Mesothelial cell of epicardium (in vitro differentiated cells): Measurements from ENCODE around the gene IER5L. TPM values are rescaled to one million over a fixed set of nuclear protein-coding genes. Genes with fewer than 3 reads are reported as not detected.
"Not testable (repeated sequence)": the region's sequence is repeated elsewhere in the genome, so short reads cannot be mapped to it uniquely, and the experiment has no call there.

Experiments
- DNase-seq, 2 experiments: peaks; one replicate each; pipeline ENCODE4 v3.0.0; 2021; ENCODE audit warnings: low spot score in 2 of 2; ENCODE audit not compliant: unreplicated experiment in 2 of 2
- H3K27ac Mint-ChIP-seq: 2 replicates; pipeline ENCODE4 v1.8.0; 2021; ENCODE audit warnings: mixed read lengths
- H3K27me3 Mint-ChIP-seq: 2 replicates; pipeline ENCODE4 v1.8.0; 2021; ENCODE audit warnings: low read depth, mixed read lengths
- H3K36me3 Mint-ChIP-seq: 2 replicates; pipeline ENCODE4 v1.8.0; 2021; ENCODE audit warnings: mixed read lengths
- H3K4me1 Mint-ChIP-seq: 2 replicates; pipeline ENCODE4 v1.8.0; 2021; ENCODE audit warnings: mixed read lengths
- H3K4me3 Mint-ChIP-seq: 2 replicates; pipeline ENCODE4 v1.8.0; 2021; ENCODE audit warnings: mild to moderate bottlenecking, moderate library complexity, mixed read lengths
- H3K9me3 Mint-ChIP-seq: 2 replicates; pipeline ENCODE4 v1.8.0; 2021; ENCODE audit warnings: mixed read lengths
- total RNA-seq: library from RNA; stranded (reverse); gene quantifications from 3 replicates; pipeline ENCODE4 v1.2.1, GENCODE V29; 2021
- TF ChIP-seq, protein P1 (sequence below): fragments of 200-600 bp; sonication (generic); IDR thresholded peaks from one replicate; pipeline ENCODE4 v1.5.0; 2021; ENCODE audit warnings: antibody characterized with exemption; ENCODE audit not compliant: unreplicated experiment

The IER5L gene
- total RNA-seq, 1 donor from 2014 or later: 34.7 TPM

DNA sequence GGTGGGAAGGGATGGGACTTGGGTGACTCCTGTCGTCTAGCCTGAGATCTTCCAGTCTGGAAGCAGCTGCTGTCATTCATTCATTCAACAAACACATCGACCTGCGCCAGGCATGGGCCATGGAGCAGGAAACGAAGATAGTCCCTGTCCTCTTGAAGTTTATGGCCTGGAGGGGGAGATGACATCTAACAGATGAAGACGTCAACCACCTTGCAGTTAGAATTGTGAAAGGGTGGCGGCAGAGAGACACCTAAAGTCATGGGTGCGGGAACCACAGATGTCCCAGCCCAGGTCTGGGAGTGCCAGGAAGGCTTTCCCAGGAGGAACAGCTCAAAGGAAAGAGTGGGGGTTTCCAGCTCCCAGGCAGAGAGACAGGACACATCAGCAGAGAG is 21.0 kb upstream of the IER5L start:
- no peak overlapping the region for H3K4me3 Mint-ChIP-seq
- no peak for DNase-seq
- no peaks in the 10 kb centered on the region for H3K27me3 Mint-ChIP-seq
- H3K9me3 Mint-ChIP-seq: no peaks in the 10 kb centered on the region
- TF ChIP-seq, protein P1, sequence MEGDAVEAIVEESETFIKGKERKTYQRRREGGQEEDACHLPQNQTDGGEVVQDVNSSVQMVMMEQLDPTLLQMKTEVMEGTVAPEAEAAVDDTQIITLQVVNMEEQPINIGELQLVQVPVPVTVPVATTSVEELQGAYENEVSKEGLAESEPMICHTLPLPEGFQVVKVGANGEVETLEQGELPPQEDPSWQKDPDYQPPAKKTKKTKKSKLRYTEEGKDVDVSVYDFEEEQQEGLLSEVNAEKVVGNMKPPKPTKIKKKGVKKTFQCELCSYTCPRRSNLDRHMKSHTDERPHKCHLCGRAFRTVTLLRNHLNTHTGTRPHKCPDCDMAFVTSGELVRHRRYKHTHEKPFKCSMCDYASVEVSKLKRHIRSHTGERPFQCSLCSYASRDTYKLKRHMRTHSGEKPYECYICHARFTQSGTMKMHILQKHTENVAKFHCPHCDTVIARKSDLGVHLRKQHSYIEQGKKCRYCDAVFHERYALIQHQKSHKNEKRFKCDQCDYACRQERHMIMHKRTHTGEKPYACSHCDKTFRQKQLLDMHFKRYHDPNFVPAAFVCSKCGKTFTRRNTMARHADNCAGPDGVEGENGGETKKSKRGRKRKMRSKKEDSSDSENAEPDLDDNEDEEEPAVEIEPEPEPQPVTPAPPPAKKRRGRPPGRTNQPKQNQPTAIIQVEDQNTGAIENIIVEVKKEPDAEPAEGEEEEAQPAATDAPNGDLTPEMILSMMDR: no peak
- peaks cover 16% of the 10 kb centered on the region for H3K4me1 Mint-ChIP-seq
- H3K27ac Mint-ChIP-seq: peak overlapping the region; percentile 48
- no peaks in the 10 kb centered on the region for H3K36me3 Mint-ChIP-seq

DNA sequence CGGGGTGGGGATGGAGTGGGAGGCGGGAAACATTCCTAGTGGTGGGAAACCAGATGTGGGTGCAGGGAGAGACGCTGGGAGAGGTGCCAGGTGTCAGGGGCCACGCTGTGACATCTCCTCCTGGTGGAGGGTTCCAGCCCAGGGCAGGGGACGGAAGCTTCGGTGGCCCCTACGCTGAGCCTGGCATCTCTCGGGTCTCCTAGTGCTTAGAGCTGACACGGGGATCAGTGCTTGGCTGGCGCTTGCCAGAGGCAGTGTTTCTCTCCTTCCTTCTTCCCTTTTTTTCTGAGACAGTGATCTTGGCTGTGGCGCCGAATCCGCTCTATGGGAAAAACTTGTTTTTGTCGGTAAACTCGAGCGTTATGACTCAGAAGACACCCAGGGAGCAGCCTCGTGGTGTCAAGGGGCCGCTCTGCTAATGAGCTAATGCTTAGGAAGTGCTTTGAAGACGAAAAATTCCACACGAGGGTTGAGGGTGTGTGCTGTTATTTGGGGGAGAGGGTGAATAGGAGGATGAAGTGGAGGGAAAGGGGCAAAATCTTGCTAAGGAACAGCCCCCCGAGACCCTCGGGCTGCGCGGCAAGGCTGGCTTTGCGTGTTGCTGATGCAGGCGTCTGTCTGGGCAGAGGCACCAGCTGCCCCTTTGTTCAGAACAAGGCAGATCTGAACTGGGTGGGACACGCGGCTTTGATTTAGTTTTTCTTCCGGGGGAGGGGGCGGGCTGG is 20.4 kb upstream of the IER5L start:
- DNase-seq: no peak
- Mint-ChIP-seq H3K4me1 (peaks cover 16% of the 10 kb centered on the region), H3K27me3 (no peaks in the 10 kb centered on the region), H3K9me3 (no peaks in the 10 kb centered on the region), H3K4me3 (no peak overlapping the region), H3K27ac (peak overlapping the region; percentile 89), H3K36me3 (no peaks in the 10 kb centered on the region)
- TF ChIP-seq, protein P1: no peak

- H3K27ac Mint-ChIP-seq: peak overlapping the region; percentile 89
- H3K27me3 Mint-ChIP-seq: no peaks in the 10 kb centered on the region
- H3K4me1 Mint-ChIP-seq: peaks cover 15% of the 10 kb centered on the region
- H3K36me3 Mint-ChIP-seq: no peaks in the 10 kb centered on the region
- H3K9me3 Mint-ChIP-seq: no peaks in the 10 kb centered on the region
- DNase-seq: no peak
- TF ChIP-seq, protein P1: no peak
- H3K4me3 Mint-ChIP-seq: no peak overlapping the region
Observed at GRCh38 chr9:129197978-129198318, 19.9 kb upstream of the IER5L start.

GRCh38 chr9:129197045-129197444 is 19.0 kb upstream of the IER5L start:
- H3K9me3 Mint-ChIP-seq, H3K4me3 Mint-ChIP-seq, H3K27me3 Mint-ChIP-seq, DNase-seq, H3K36me3 Mint-ChIP-seq, H3K27ac Mint-ChIP-seq: not testable (repeated sequence)
- peaks cover 15% of the 10 kb centered on the region for H3K4me1 Mint-ChIP-seq

- H3K4me1 Mint-ChIP-seq: peaks cover 15% of the 10 kb centered on the region
- no peaks in the 10 kb centered on the region for H3K27me3 Mint-ChIP-seq
- H3K27ac Mint-ChIP-seq: no peak overlapping the region
- TF ChIP-seq, protein P1: no peak
- peaks cover 2% of the 10 kb centered on the region for H3K36me3 Mint-ChIP-seq
- no peak overlapping the region for H3K4me3 Mint-ChIP-seq
- H3K9me3 Mint-ChIP-seq: no peaks in the 10 kb centered on the region
- DNase-seq: no peak
Observed at GRCh38 chr9:129195606-129196005, 17.5 kb upstream of the IER5L start.

- no peak for DNase-seq
- H3K27ac Mint-ChIP-seq: no peak overlapping the region
- peaks cover 15% of the 10 kb centered on the region for H3K4me1 Mint-ChIP-seq
- H3K9me3 Mint-ChIP-seq: no peaks in the 10 kb centered on the region
- H3K27me3 Mint-ChIP-seq: no peaks in the 10 kb centered on the region
- H3K36me3 Mint-ChIP-seq: peaks cover 2% of the 10 kb centered on the region
- TF ChIP-seq, protein P1: no peak
- no peak overlapping the region for H3K4me3 Mint-ChIP-seq
Observed at GRCh38 chr9:129194221-129194620, 16.2 kb upstream of the IER5L start.
